ENCODE data around the gene PPP1R2B. TPM values are rescaled to one million over a fixed set of nuclear protein-coding genes. Genes with fewer than 3 reads are reported as not detected.

The PPP1R2B gene
- total RNA-seq, 4 donors from 2014 or later, result not detected

GRCh38 chr5:156893517-156893916 is 43.4 kb downstream of the PPP1R2B start:
- no peaks in the 10 kb centered on the region for H3K4me1 ChIP-seq
- whole genome bisulfite sequencing, result 40% methylated on average over 1 of the region's 1 CpG
- DNase-seq (ENCODE audit: extremely low spot score), result no peak
- no peak overlapping the region for H3K4me3 ChIP-seq
- no peaks in the 10 kb centered on the region for H3K27me3 ChIP-seq
- no peaks in the 10 kb centered on the region for H3K9me3 ChIP-seq
- intact Hi-C loops (cut with DNase I), result no loop called here
- no peak overlapping the region for H3K27ac ChIP-seq (replicated peaks in 1 of 4)
- no peaks in the 10 kb centered on the region for H3K36me3 ChIP-seq
- TF ChIP-seq EP300 (IDR thresholded peaks at IDR 0.05) (no peak), POLR2A (IDR thresholded peaks at IDR 0.05; ENCODE audit: low read depth) (no peak), CTCF (IDR thresholded peaks at IDR 0.05) (no peak), POLR2AphosphoS5 (IDR thresholded peaks at IDR 0.05) (no peak)

GRCh38 chr5:156896546-156896945 is 46.5 kb downstream of the PPP1R2B start:
- TF ChIP-seq EP300 (IDR thresholded peaks at IDR 0.05), result no peak
- TF ChIP-seq CTCF (IDR thresholded peaks at IDR 0.05), result no peak
- no peak for TF ChIP-seq POLR2AphosphoS5 (IDR thresholded peaks at IDR 0.05)
- no peak for TF ChIP-seq POLR2A (IDR thresholded peaks at IDR 0.05; ENCODE audit: low read depth)
- H3K4me1 ChIP-seq, result no peaks in the 10 kb centered on the region
- 82% methylated on average over 7 of the region's 7 CpGs for WGBS
- H3K27me3 ChIP-seq, result no peaks in the 10 kb centered on the region
- no peak overlapping the region for H3K27ac ChIP-seq (replicated peaks in 1 of 4)
- H3K4me3 ChIP-seq, result no peak overlapping the region
- H3K36me3 ChIP-seq, result no peaks in the 10 kb centered on the region
- no peak for DNase-seq (ENCODE audit: extremely low spot score)
- H3K9me3 ChIP-seq, result no peaks in the 10 kb centered on the region
- intact Hi-C loops (cut with DNase I), result no loop called here

Small RNAs within 50 kb of the gene (small RNA-seq; reads per million reads assigned to genes)
- gene RNU6-556P, result 0 reads per million in 3 donors

Other genes with a start within 250 kb of the PPP1R2B start
- 1 to 10 TPM in 1 of 4 donors, under 1 TPM in 2, not detected in 1; 0.32 to 1.2 (median 0.83) TPM for gene TIMD4, start 112.9 kb downstream of the PPP1R2B start, total RNA-seq
- gene HAVCR1, start 208.8 kb downstream of the PPP1R2B start, total RNA-seq, result under 1 TPM in 1 of 4 donors, not detected in 3; 0.17 TPM